ENCODE results near the gene ERN1. TPM values are rescaled to one million over a fixed set of nuclear protein-coding genes. Genes with fewer than 3 reads are reported as not detected.
"Not testable (repeated sequence)": the region's sequence is repeated elsewhere in the genome, so short reads cannot be mapped to it uniquely, and the experiment has no call there.

The ERN1 gene
- total RNA-seq, 1 donor from 2014 or later: 17.8 TPM

DNA sequence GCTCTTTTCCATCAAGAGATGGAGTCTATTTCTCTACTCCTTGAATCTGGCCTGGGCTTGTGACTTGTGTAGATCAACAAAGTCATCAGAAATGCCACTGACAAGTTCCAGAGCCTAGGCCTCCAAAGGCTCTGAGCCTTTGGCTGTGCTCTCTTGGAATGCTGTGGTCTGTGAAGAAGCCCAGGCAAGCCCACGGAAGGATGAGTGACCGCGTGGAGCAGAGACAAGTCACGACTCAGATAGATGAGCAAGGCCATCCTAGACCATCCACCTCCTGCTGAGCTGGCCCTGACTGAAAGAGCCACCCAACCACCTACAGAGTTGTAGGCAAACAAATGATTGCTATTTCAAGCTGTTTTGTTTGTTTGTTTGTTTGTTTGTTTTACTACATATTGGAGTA, 97.9 kb downstream of the ERN1 start:
- no peak for DNase-seq (ENCODE audit: low spot score)

DNA sequence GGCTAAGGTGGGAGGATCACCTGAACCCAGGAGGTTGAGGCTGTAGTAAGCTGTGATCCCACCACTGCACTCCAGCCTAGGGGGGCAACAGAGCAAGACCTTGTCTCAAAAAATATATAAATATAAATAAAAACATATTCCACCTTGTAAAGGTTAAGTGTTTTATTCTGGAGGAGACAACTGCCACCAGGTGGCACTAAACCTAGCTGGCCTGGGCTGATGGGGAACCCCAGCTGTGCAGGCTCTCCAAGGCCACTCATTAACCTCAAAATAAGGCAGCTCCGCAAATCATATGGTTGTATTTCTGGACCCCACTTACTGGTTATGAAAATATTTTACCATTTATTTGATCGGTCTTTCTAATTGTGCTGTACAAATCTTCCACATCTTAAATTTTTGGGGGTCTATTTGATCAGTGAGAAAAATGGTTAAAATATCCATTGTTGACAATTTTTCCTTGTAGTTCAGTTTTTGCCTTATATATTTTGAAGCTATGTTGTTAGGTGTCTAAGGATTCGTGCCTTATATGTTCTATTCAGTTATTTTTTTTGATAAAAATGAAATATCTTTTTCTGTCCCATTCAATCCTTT, 101.0 kb downstream of the ERN1 start:
- DNase-seq (ENCODE audit: low spot score): peak; percentile 59

DNA sequence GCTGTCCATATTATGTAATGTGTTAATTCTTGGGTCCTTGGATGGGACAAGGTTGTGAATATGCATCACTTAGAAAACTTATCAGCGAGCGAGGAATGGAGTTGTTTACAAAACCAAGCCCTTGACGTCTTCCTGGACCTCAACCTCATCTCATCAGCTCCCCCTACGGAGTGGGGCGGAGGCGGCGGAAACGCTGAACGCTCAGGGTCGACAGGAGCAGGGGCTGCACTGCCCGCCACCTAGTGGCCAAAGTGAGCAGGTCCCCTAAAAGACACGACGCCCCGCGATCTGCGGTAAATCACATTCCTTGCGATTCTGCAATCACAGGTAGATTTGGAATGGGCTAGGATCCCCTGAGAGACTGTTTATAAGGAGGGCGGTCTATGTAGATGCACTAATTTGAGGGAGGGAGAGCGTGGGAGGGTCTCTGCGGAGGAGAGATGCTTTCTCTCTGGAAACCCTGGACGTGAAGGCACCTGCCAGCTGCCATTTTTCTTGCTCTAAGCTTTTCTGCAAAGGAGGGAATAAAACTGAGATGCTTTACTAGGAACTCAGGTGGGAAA, 104.1 kb downstream of the ERN1 start:
- peak; percentile 63 for DNase-seq (ENCODE audit: low spot score)

DNA sequence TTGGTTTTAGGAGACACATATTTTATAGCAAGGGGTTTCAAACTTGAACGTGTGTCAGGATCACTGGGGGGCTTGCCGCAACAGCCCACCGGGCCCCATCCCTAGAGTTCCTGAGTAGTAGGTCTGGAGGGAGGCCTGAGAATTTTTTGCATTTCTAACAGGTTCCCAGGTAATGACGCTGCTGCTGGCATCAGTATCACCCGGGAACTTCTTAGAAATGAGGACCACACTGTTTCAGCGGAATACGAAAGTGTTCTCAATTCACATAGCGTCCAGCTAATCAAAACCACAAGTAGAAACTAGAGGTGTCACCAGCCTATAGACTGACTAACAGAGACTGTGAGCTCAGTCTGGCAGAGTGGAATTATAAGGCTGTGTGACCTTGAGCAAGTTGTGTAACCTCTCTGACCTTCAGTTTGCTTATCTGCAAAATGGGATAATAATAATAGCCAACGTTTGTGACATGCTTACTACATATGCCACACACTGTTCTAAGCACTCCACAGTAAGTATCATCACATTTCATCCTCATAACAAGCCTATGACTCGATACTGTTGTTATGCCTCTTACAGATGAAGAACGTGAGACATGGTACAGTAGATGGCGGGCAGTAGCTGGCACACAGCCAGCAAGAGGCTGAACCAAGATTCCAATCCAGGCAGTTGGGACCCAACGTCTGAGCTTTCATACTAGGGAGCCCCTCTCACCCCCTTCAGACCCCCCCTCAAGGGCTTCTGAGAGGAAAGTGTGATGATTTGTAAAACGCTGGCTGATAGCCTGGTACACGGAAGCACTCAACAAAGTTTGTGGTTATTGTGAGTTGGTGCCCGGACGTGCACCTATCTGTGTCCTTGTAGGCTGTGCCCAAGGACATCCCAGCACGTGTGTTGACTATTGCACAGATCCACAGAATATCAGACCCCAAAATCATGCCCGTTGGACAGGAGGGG, 104.9 kb downstream of the ERN1 start:
- peak; percentile 14 for DNase-seq (ENCODE audit: low spot score)

DNA sequence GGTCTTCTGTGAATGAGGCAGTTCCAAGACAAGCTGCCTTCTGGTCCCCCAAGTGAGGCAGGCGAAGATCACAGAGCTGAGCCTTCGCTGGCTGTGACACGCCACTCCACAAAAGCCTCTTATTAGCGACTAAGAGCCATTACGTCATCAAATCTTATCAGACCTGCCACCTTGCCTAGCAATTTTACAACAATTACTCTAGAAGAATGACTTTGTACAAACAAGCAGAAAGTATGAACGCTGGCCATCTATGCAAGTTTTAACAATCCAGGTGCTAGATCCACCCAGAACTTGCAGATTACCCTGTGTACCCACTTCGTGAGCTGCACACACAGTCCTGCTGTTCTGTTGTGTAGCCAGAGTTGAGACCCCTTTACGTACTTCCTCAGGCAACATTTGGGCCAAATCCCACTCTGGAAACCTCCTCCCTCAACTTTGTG, 105.7 kb downstream of the ERN1 start:
- peak; percentile 42 for DNase-seq (ENCODE audit: low spot score)

DNA sequence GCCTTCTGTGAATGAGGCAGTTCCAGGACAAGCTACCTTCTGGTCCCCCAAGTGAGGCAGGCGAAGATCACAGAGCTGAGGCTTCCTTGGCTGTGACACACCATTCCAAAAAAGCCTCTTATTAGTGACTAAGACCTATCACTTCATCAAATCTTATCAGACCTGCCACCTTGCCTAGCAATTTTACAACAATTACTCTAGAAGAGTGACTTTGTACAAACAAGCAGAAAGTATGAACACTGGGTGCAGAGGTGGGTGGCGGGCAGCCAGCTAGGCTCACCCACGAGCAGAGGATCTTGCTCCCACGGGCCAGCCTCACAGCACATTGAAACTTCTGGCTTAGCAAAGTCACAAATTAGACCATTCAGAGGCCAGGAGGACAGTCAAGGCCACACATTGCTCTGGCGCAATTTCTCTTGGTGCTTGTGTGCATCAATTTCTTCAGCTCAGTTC, 107.3 kb downstream of the ERN1 start:
- DNase-seq (ENCODE audit: low spot score): no peak

DNA sequence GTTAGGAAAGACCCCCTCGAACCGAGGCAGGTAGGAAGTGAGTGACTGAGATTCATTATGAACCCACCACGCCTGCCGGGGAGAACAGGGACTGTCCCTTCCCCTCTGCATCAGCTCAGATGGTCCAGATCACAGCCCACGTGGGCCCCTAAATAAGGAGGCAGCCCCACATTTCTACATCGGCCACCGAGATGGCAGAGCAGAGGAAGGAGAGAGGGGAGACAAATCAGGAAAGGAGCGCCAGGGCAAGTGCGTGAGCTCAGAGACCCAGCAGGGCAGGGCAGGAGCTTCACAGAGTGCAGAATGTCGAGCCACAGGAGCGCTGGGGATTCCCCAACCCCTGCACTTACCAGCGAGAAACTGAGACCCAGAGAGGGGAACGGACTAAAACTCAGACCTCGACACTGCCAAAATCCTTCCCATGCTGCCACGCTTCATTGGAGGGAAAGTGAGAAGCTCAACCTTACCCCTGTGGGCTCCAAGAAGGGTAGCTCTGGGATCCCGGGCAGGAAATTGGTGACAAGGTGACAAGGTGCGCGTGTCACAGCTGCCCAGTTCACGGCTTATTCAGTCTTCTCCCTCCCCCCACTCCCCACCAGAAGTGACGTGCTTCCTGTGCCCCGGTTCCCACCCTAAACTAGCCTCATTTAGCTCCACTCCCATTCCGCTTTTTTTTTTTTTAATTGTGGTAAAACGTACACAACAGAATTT, 109.7 kb downstream of the ERN1 start, which contains the start of gene ICAM2:
Gene ICAM2, minus strand, starts transcription at position 578 of the 711 bp plus-strand sequence. CDS start 13,942 bp downstream, outside the sequence.
- DNase-seq (ENCODE audit: low spot score): peak; percentile 14

DNA sequence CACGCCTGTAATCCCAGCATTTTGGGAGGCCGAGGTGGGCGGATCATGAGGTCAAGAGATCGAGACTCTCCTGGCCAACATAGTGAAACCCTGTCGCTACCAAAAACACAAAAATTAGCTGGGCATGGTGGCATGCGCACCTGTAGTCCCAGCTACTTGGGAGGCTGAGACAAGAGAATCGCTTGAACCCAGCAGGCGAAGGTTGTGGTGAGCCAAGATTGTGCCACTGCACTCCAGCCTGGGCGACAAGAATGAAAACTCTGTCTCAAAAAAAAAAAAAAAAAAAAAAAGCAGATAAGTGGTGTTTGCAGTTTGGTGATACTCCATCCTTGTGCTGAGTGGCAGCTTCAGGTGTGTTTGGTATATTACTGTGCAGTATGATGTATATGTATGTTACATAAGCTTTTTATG, 110.4 kb downstream of the ERN1 start:
- DNase-seq (ENCODE audit: low spot score): not testable (repeated sequence)

DNA sequence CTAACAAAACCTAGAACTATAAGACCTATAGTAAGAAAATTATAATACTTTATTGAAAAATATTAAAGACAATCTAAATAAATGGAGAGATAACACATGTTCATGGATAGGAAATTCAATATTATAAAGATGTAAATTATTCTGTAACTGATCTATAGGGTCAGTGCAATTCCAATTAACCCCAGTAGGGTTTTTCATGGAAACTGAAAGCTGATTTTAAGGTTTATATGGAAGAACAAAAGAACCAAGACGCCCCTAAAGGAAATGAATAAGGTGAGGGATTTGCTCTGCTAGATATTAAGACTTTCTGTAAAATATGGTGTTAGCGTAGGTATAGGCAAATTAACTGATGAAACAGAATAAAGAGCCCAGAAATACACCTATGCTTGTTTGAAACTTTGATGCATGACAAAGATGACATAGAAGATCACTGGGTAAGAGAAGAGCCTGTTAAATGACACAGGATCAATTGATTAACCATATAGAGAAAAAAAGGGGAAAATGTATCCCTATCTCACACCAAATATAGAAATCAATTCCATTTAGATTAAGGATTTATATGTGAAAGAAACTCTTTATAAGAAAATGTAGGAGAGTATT, 112.5 kb downstream of the ERN1 start:
- DNase-seq (ENCODE audit: low spot score): no peak

DNA sequence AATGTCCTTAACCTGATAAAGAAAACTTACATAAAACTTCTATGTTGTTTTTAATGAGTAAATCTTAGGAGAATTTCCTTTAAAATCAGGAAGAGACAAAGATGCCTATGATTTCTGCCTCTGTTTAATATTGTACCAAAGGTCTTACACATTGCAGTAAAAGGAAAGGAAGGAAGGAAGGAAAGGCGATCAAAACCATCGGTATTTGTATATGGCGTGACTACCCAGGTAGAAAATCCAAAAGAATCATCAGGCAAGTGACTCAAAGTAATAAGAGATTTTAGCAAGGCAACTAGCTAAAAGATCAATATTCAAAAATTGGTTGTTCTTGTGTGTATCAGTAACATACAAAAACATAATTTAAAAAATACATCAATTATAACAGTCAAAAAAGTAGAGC, 113.0 kb downstream of the ERN1 start:
- DNase-seq (ENCODE audit: low spot score): no peak

DNA sequence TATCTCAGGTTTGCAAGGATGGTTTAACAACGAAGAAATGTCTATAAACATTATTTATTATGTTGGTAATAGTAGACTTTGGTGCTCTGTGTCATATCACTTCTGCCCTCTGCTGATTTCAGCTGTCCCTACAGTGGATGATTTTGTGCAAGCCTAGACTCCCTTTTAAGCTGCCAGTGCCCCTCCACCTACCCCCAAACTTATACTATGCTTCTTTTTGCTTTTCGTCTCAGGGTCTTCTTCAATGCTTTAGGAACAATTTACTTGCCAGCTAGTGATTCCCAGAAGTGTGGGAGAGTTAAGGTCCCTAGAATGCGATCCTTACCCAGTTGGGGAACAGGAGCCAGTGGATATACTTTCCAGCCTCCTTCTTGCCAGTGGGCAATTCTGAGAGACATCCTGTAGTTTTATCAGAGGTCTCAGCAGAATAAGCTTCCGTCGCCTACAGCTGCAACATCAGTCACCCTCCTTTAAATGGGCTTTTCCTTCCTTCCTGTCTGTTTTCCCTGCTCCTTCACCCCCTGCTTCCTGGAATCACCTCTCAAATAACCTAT, 113.6 kb downstream of the ERN1 start:
- DNase-seq (ENCODE audit: low spot score): no peak

DNA sequence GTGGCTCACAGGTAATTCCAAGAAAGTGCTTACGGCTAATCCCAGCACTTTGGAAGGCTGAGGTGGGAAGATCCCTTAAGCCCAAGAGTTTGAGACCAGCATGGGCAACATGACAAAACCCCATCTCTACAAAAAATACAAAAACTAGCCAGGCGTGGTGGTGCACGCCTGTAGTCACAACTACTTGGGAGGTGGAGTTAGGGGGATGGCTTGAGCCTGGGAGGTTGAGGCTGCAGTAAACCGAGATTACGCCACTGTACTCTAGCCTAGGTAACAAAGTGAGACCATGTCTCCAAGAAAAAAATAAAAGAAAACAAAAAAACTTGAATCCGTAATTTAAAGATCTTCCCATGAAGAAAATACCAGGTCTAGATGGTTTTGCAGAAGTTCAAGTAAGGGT, 114.5 kb downstream of the ERN1 start:
- no peak for DNase-seq (ENCODE audit: low spot score)

DNA sequence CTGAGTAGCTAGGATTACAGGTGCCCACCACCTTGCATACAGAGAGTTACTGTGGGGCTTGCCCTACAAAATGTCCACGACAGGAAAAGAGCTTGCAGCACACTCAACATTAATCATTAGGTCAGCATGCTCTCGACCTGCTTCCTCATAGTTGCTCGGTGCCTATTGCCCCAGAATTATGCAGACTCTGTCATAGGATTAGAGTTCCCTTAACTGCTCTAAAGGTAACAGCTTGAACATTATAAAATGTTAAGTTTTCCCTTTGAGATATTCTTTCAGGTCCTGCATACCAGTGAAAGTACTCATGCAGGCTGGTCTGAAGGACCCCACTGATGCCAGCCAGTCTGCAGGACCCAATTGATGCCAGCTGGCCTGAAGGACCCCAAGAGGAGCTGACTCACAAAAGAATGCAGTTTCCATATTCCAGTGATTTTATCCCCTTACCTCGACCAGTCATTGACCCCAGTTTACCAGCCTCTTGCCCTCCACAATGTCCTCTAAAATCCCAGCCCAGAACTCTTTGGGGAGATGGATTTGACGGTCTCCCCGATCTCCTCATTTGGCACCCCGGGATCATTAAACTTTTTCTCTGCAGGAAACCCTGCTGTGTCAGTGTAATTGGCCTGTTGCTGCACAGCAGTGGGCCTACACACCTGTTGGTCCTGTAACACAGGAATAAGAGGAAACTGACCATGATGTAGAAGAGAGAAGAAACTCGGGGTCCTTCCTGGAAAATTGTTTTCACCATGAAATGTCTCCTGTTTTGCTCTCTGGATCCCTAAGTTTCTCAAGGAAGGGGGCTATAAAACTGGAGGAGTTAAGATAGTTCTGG, 120.2 kb downstream of the ERN1 start:
- DNase-seq (ENCODE audit: low spot score): no peak

DNA sequence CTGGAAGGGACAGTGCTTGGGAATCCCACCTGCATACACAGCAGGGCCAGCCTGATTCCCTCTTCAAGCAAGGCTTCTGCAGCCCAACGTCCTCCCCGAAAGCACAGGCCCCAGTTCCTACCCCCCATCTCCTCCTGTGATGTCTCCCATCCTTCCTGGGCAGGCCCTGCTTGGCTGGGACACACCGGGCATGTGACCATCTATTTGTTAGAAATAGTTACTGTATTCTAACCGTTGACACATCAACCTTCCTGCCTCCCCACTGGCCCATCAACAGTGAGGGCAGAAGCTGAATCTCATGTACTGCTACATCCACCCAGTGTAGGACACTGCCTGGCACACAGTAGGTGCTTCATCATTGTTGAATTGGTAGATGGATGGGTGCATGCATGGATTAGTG, 121.1 kb downstream of the ERN1 start:
- DNase-seq (ENCODE audit: low spot score): no peak

DNA sequence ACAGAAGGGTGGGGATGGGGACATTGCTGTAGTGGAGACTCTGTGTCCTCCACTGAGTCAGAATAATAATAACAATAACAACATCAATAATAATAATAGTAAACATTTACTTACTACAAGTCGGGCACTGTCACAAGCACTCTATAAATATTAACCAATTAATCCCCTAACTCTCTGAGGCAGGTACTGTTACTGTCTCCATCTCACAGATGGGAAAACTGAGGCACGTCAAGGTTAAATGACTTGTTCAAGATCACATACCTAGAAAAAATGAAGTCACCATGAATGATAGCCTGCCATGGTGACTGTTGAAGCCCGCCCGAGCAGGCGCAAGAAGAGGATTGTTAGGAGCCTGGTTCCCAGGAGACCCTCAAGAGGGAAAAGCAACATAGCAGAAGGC, 121.6 kb downstream of the ERN1 start:
- no peak for DNase-seq (ENCODE audit: low spot score)

DNA sequence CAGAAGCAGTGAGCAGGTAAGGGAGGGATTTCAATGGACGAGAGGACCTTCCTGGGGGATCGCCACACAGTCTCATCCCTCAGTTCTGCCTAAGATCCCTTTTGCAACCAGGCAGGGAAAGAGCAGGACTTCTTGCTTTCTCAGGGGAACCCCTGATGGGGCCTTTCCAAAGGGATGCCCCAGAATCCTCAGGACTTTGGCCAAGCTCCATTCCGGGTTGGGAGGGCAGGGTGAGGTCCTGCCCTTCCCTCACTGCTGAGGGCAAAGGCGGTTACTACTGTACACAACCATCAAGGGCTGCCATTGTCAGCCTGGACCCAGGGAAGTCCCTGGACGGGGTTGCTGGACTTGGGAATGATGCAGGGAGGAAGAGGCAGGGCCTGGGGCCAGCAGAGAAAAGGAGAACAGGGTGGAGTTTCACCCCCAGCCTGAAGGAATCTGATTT, 122.1 kb downstream of the ERN1 start:
- no peak for DNase-seq (ENCODE audit: low spot score)

DNA sequence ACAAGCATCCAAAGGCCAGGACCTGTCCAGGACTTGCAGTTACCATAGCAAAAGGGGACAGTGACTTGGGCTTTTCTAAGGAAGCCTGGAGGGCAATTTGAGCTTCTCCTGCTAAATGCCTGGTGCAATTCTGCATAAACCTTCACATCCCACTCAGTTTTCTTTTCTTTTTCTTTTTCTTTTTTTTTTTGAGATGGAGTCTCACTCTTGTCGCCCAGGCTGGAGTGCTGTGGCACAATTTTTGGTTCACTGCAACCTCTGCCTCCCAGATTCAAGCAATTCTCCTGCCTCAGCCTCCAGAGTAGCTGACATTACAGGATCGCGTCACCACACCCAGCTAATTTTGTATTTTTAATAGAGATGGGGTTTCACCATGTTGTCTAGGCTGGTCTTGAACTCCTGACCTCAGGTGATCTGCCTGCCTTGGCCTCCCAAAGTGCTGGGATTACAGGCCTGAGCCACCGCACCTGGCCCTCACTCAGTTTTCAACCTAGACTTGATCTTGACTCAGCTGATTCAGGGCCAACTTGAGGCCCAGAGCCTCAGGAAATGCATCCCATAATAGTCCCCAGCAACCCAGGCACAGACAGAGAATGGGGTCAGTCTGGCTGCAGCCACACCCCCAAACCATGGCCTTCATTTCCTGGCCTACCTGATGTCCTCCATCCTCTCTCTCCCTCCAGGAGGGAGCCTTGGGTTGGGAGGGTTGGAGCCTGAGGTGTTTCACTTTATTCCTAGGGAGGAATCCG, 122.7 kb downstream of the ERN1 start:
- DNase-seq (ENCODE audit: low spot score): not testable (repeated sequence)

DNA sequence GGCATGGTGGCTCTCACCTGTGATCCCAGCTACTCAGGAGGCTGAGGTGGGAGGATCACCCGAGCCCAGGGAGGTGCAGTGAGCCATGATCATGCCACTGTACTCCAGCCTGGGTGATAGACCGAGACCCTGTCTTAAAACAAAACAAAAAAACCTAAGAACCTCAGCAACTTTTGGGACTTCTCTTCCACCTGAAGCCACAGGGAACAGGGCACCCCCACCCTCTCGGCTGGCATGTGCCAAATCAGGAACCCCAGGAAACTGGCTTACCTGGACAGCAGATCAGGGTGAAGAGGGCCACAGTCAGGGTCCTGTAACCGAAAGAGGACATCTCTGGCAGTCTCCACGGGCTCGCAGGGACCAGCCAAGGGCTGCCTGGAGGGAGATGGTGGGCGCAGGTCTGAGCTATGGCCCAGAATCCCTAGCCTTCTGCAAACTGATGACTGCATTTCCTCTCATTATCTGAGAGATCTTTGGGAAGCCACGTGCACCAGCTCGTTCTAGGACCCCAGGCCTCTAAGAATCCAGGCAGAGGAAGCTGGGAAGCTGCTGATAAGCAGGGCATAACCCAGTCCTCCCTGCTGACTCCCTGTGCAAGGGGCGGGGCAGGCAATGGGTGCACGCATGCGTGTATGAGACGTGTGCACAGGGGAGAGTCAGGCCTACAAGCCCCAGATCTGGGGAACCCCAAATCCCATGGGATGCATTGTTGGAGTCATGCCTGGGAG, 123.4 kb downstream of the ERN1 start:
- peak; percentile 77 for DNase-seq (ENCODE audit: low spot score)

DNA sequence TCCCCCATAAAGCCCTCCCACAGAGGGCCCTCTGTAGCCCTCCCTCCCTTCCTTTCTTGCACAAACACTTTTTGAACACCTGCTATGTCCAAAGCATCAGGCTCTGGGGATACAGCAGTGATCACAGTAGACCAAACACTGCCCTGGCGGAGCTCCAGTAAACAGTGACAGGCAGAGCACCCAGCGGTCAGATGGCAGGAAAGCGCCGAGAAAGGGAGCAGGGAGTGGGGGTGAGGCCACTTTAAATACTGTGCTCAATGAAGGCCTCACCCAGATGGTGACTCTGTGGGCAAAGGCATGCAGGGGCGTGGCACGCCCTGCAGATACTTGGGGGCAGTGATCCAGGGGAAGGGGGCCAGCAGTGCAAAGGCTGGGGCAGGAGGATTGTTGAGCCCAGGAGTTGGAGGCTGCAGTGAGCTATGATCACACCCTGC, 124.2 kb downstream of the ERN1 start:
- DNase-seq (ENCODE audit: low spot score): no peak

Data from umbilical cord (tissue), 2 donors.